H9 (cell line): ENCODE measurements around the gene SEC23IP. TPM values are rescaled to one million over a fixed set of nuclear protein-coding genes. Genes with fewer than 3 reads are reported as not detected.

Experiments used
- DNase-seq: peaks from one replicate; pipeline ENCODE4 v3.0.0-alpha.2; 2017
- H2AFZ ChIP-seq: one replicate; pipeline ENCODE4 v1.6.1; 2013; ENCODE audit warnings: mild to moderate bottlenecking, low read length, control low read depth, moderate library complexity
- H2AK5ac ChIP-seq: 2 replicates; pipeline ENCODE4 v1.6.1; 2013; ENCODE audit warnings: low read length, control low read depth, mixed read lengths; ENCODE audit not compliant: insufficient read length
- H2BK120ac ChIP-seq: one replicate; pipeline ENCODE4 v1.6.1; 2013; ENCODE audit warnings: low read depth, mild to moderate bottlenecking, low read length, control low read depth, inconsistent platforms; ENCODE audit not compliant: poor library complexity, severe bottlenecking
- H2BK12ac ChIP-seq: 2 replicates; pipeline ENCODE4 v1.6.1; 2013; ENCODE audit warnings: low read length, control low read depth, mixed read lengths, low read depth; ENCODE audit not compliant: insufficient read length
- H2BK15ac ChIP-seq: 2 replicates; pipeline ENCODE4 v1.6.1; 2013; ENCODE audit warnings: low read depth, low read length, control low read depth
- H2BK20ac ChIP-seq: one replicate; pipeline ENCODE4 v1.6.1; 2013; ENCODE audit warnings: low read depth, mild to moderate bottlenecking, low read length, control low read depth, inconsistent platforms; ENCODE audit not compliant: poor library complexity, severe bottlenecking
- H2BK5ac ChIP-seq: 2 replicates; pipeline ENCODE4 v1.6.1; 2013; ENCODE audit warnings: low read length, control low read depth, mixed read lengths; ENCODE audit not compliant: insufficient read length
- H3K14ac ChIP-seq: 2 replicates; pipeline ENCODE4 v1.6.1; 2013; ENCODE audit warnings: low read length, control low read depth; ENCODE audit not compliant: insufficient read depth
- H3K18ac ChIP-seq: 2 replicates; pipeline ENCODE4 v1.6.1; 2013; ENCODE audit warnings: low read depth, mild to moderate bottlenecking, mixed read lengths, low read length, control low read depth; ENCODE audit not compliant: insufficient read length
- H3K23ac ChIP-seq: 2 replicates; pipeline ENCODE4 v1.6.1; 2013; ENCODE audit warnings: low read length, control low read depth, mixed read lengths, low read depth; ENCODE audit not compliant: insufficient read length
- H3K23me2 ChIP-seq: 2 replicates; pipeline ENCODE4 v1.6.1; 2013; ENCODE audit warnings: low read depth, mild to moderate bottlenecking, mixed read lengths, low read length, control low read depth; ENCODE audit not compliant: insufficient read length, poor library complexity, severe bottlenecking
- H3K27ac ChIP-seq: 2 replicates; pipeline ENCODE4 v1.5.1; 2013; ENCODE audit warnings: low read length, control low read depth, mixed read lengths, low read depth; ENCODE audit not compliant: insufficient read length
- H3K27me3 ChIP-seq: 2 replicates; pipeline ENCODE4 v1.6.1; 2013; ENCODE audit warnings: low read length, control low read depth, inconsistent platforms; ENCODE audit not compliant: insufficient read depth
- H3K4ac ChIP-seq: 2 replicates; pipeline ENCODE4 v1.6.1; 2013; ENCODE audit warnings: low read depth, mild to moderate bottlenecking, control low read depth, inconsistent platforms, low read length, moderate library complexity
- H3K4me1 ChIP-seq: 2 replicates; pipeline ENCODE4 v1.6.1; 2013; ENCODE audit warnings: low read length, control low read depth, inconsistent platforms; ENCODE audit not compliant: insufficient read depth
- H3K4me2 ChIP-seq: 2 replicates; pipeline ENCODE4 v1.6.1; 2013; ENCODE audit warnings: low read length, control low read depth, mixed read lengths; ENCODE audit not compliant: insufficient read length, insufficient read depth
- H3K56ac ChIP-seq: 2 replicates; pipeline ENCODE4 v1.6.1; 2013; ENCODE audit warnings: low read depth, mild to moderate bottlenecking, mixed read lengths, low read length, control low read depth; ENCODE audit not compliant: insufficient read length
- H3K79me1 ChIP-seq: 2 replicates; pipeline ENCODE4 v1.6.1; 2013; ENCODE audit warnings: low read depth, mild to moderate bottlenecking, moderate library complexity, low read length, control low read depth, inconsistent platforms; ENCODE audit not compliant: insufficient read depth, poor library complexity, severe bottlenecking
- H3K79me2 ChIP-seq: 2 replicates; pipeline ENCODE4 v1.6.1; 2013; ENCODE audit warnings: low read length, control low read depth, inconsistent platforms; ENCODE audit not compliant: insufficient read depth
- H3K9ac ChIP-seq: 2 replicates; pipeline ENCODE4 v1.6.1; 2013; ENCODE audit warnings: low read length, control low read depth, mixed read lengths; ENCODE audit not compliant: insufficient read length; ENCODE audit errors: extremely low read depth
- H3K9me3 ChIP-seq: one replicate; pipeline ENCODE4 v1.6.1; 2013; ENCODE audit warnings: low read depth, low read length, inconsistent platforms; ENCODE audit not compliant: control insufficient read depth
- H3T11ph ChIP-seq: one replicate; pipeline ENCODE4 v1.6.1; 2013; ENCODE audit warnings: mild to moderate bottlenecking, low read length, control low read depth, inconsistent platforms
- H4K20me1 ChIP-seq: one replicate; pipeline ENCODE4 v1.6.1; 2013; ENCODE audit not compliant: control insufficient read depth, insufficient read length, insufficient read depth
- H4K5ac ChIP-seq: 2 replicates; pipeline ENCODE4 v1.6.1; 2013; ENCODE audit warnings: low read depth, mild to moderate bottlenecking, mixed read lengths, low read length, control low read depth; ENCODE audit not compliant: insufficient read length
- H4K8ac ChIP-seq: replicated peaks from 2 replicates; pipeline ENCODE4 v1.6.1; 2013; ENCODE audit warnings: low read length, control low read depth, mixed read lengths, low read depth; ENCODE audit not compliant: insufficient read length
- H4K91ac ChIP-seq: 2 replicates; pipeline ENCODE4 v1.6.1; 2013; ENCODE audit warnings: low read depth, mild to moderate bottlenecking, moderate library complexity, mixed read lengths, low read length, control low read depth; ENCODE audit not compliant: insufficient read length
- H3K27ac Mint-ChIP-seq, 3 experiments: 2 replicates in 2 of 3; 3 replicates in 1 of 3; pipeline ENCODE4 v1.8.0; 2020 to 2021; ENCODE audit warnings: mixed read lengths in 3 of 3, mild to moderate bottlenecking in 1 of 3, moderate library complexity in 1 of 3
- H3K27me3 Mint-ChIP-seq: 2 replicates; pipeline ENCODE4 v1.8.0; 2021; ENCODE audit warnings: low read depth, mild to moderate bottlenecking, moderate library complexity, mixed read lengths
- H3K36me3 Mint-ChIP-seq, 3 experiments: 2 replicates in 2 of 3; 3 replicates in 1 of 3; pipeline ENCODE4 v1.8.0; 2020 to 2021; ENCODE audit warnings: low read depth in 3 of 3, mixed read lengths in 3 of 3; ENCODE audit not compliant: insufficient read depth in 1 of 3
- H3K4me1 Mint-ChIP-seq, 2 experiments: 2 replicates each; pipeline ENCODE4 v1.8.0; 2020; ENCODE audit warnings: mixed read lengths in 2 of 2
- H3K4me3 Mint-ChIP-seq, 2 experiments: 2 replicates in 1 of 2; 3 replicates in 1 of 2; pipeline ENCODE4 v1.8.0; 2020 to 2021; ENCODE audit warnings: mild to moderate bottlenecking in 2 of 2, mixed read lengths in 2 of 2, moderate library complexity in 1 of 2
- H3K9me3 Mint-ChIP-seq, 2 experiments: 2 replicates in 1 of 2; 3 replicates in 1 of 2; pipeline ENCODE4 v1.8.0; 2020; ENCODE audit warnings: mild to moderate bottlenecking in 2 of 2, mixed read lengths in 2 of 2, moderate library complexity in 1 of 2
- WGBS: extraction: QIAGEN DNeasy Blood & Tissue Kit; methylation state at CpG from one replicate; pipeline ENCODE4 v1.1.7; 2013; ENCODE audit warnings: missing lambda C conversion rate, low lambda C conversion rate, mixed read lengths; ENCODE audit not compliant: insufficient read length; ENCODE audit errors: extremely low coverage; 5-methylcytosine and 5-hydroxymethylcytosine counted together
- total RNA-seq: library from RNA; stranded (reverse); gene quantifications from 2 replicates; pipeline ENCODE4 v1.2.1, GENCODE V29; 2021
- TF ChIP-seq, protein P1 (sequence below): fragments of 200-600 bp; sonication (generic); conservative IDR thresholded peaks from 3 replicates; pipeline ENCODE4 v1.8.0; 2021; ENCODE audit warnings: antibody characterized with exemption, mild to moderate bottlenecking

SEC23IP gene
- total RNA-seq, 1 experiment from 2014 or later: 93.0 TPM

DNA sequence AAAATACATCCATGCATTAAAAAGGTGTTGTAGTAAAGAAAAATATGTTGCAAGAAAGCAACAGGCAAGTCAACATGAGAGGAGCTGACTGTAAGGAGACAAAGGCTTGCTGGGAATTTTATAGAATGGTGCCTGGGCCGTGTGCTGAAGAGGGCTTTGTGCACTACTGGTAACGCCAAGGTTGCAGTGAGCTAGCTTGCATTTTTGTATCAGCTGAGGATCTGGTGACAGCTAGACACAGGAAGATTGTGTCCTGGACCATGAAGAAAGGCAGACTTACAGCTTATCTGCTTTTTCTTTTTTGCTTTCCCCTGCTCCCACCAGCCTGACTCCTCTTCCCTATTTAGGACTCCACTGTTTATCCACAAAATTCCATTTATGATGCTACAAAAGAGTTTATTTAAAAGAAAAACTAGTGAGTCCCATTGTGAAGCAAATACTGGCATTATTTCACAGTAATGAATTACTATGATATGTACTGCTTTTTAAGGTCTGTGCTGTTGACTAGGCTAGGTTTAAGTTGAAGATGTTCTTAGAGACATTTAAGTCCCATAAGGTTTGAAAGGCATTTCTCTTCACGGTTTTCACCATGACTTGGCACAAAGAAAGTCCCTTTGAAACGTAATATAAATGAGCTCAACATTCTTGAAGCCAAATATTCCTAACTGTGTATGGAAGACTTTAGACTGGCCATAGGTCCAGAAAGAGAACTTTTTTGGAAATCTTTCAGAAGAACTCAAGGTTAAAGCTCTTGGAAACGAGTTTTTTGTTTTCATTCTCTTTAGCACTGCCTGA lies 88.6 kb downstream of the SEC23IP start:
- Histone ChIP-seq H3K18ac (no peak overlapping the region), H2BK12ac (no peak overlapping the region), H3K27ac (no peak overlapping the region), H3K23ac (no peak overlapping the region), H2BK5ac (no peak overlapping the region), H3K4ac (no peak overlapping the region), H2BK120ac (no peak overlapping the region), H2BK15ac (no peak overlapping the region), H3T11ph (no peak overlapping the region), H3K79me2 (no peaks in the 10 kb centered on the region), H3K9ac (no peak overlapping the region), H3K4me2 (no peak overlapping the region), H4K91ac (no peak overlapping the region), H4K20me1 (no peaks in the 10 kb centered on the region), H3K4me1 (peaks cover 3% of the 10 kb centered on the region; the same call in 1 of the 2 replicates), H4K5ac (no peak overlapping the region), H3K79me1 (no peaks in the 10 kb centered on the region), H3K27me3 (no peaks in the 10 kb centered on the region), H3K14ac (no peak overlapping the region), H2AK5ac (no peak overlapping the region), H3K56ac (no peak overlapping the region), H4K8ac (no peak overlapping the region), H2BK20ac (no peak overlapping the region), H2AFZ (no peak overlapping the region), H3K23me2 (no peaks in the 10 kb centered on the region), H3K9me3 (no peaks in the 10 kb centered on the region)
- no peak overlapping the region for H3K4me3 Mint-ChIP-seq
- TF ChIP-seq, protein P1, sequence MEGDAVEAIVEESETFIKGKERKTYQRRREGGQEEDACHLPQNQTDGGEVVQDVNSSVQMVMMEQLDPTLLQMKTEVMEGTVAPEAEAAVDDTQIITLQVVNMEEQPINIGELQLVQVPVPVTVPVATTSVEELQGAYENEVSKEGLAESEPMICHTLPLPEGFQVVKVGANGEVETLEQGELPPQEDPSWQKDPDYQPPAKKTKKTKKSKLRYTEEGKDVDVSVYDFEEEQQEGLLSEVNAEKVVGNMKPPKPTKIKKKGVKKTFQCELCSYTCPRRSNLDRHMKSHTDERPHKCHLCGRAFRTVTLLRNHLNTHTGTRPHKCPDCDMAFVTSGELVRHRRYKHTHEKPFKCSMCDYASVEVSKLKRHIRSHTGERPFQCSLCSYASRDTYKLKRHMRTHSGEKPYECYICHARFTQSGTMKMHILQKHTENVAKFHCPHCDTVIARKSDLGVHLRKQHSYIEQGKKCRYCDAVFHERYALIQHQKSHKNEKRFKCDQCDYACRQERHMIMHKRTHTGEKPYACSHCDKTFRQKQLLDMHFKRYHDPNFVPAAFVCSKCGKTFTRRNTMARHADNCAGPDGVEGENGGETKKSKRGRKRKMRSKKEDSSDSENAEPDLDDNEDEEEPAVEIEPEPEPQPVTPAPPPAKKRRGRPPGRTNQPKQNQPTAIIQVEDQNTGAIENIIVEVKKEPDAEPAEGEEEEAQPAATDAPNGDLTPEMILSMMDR: no peak
- peaks cover 5 to 7% of the 10 kb centered on the region in 2 experiments for H3K4me1 Mint-ChIP-seq
- H3K27me3 Mint-ChIP-seq: peaks cover 2% of the 10 kb centered on the region; the same call in 1 of the 2 replicates
- no peak overlapping the region for H3K27ac Mint-ChIP-seq
- no peaks in the 10 kb centered on the region for H3K36me3 Mint-ChIP-seq
- peaks cover 0 to 4% of the 10 kb centered on the region in 2 experiments; a peak in 3 of 5 replicates for H3K9me3 Mint-ChIP-seq
- no peak for DNase-seq
- WGBS: no CpG with 5 or more reads among the region's 5 CpGs
